ENCODE results near the gene TLE7. TPM values are rescaled to one million over a fixed set of nuclear protein-coding genes. Genes with fewer than 3 reads are reported as not detected.

Gene TLE7
- total RNA-seq, 1 experiment from 2014 or later: not detected

DNA sequence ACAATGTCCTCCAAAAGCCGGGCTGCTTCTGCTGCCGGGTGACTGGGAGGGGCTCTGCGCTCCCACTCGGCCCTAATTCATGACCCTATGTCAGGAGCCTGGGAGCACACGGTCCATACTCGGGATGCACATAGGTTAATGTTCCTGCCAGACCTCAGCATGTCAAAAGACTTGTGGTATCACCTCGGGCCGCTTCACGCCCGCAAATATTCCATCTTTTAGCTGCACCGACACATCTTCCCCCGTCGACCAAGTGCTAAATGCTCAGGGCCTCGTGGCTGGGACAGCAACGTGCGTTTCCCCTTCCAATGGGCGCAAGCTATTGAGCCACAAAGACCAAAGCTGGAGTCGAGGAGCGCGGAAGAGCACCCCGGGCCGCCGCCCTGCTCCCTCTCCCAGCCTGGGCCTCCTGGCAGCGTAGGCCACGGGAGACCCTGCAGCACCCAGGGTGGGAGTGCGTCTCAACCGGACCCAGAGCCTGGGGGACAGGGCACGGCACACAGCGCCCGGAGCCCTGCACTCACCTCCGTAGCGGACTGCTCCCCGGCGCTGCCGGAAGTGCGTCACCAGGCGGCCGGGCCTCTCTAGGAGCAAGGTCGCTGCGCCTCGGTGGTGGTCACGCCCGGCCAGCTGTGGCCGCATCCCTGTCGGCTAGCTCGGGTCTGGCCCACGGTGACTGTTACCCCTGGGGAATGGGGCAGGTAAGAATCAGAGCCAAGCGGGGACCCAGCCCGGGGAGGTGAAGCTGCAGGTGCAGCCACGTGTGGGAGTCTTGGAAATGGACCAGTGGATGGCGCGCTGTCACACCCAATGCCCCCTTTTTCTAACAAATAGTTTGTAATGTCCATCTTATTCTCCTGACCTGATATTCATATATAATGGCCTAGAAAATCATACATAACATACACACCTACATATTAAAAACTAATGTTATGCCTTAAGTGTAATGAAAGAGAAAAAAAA lies 20.1 kb upstream of the TLE7 start, which contains the start of gene ZNF23:
TSS of gene ZNF23 (minus strand) at position 562 of the 963 bp plus-strand sequence. CDS start 5,451 bp downstream, outside the sequence.
- TF ChIP-seq, protein P1, sequence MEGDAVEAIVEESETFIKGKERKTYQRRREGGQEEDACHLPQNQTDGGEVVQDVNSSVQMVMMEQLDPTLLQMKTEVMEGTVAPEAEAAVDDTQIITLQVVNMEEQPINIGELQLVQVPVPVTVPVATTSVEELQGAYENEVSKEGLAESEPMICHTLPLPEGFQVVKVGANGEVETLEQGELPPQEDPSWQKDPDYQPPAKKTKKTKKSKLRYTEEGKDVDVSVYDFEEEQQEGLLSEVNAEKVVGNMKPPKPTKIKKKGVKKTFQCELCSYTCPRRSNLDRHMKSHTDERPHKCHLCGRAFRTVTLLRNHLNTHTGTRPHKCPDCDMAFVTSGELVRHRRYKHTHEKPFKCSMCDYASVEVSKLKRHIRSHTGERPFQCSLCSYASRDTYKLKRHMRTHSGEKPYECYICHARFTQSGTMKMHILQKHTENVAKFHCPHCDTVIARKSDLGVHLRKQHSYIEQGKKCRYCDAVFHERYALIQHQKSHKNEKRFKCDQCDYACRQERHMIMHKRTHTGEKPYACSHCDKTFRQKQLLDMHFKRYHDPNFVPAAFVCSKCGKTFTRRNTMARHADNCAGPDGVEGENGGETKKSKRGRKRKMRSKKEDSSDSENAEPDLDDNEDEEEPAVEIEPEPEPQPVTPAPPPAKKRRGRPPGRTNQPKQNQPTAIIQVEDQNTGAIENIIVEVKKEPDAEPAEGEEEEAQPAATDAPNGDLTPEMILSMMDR (conservative IDR thresholded peaks at IDR 0.05): 0 out of 3 replicates have a peak, but pooled peaks have one; percentile 9
- Histone ChIP-seq H3K27me3 (ENCODE audit: insufficient read depth, low read length) (no peaks in the 10 kb centered on the region), H3K9me3 (ENCODE audit: control insufficient read depth, low read depth, low read length) (no peaks in the 10 kb centered on the region), H2BK5ac (ENCODE audit: insufficient read length, low read length) (no peak within 1 kb of the TSS), H2BK120ac (ENCODE audit: low read depth, low read length, poor library complexity, severe bottlenecking) (no peak within 1 kb of the TSS), H3K9ac (ENCODE audit: extremely low read depth, insufficient read length, low read length) (peak within 1 kb of the TSS; percentile 84), H2BK15ac (ENCODE audit: low read depth, low read length) (no peak within 1 kb of the TSS), H3K18ac (ENCODE audit: insufficient read length, low read depth, low read length) (peak within 1 kb of the TSS; percentile 88), H3K79me1 (ENCODE audit: insufficient read depth, low read depth, low read length, poor library complexity, severe bottlenecking) (no peaks in the 10 kb centered on the region), H4K5ac (ENCODE audit: insufficient read length, low read depth, low read length) (no peak within 1 kb of the TSS), H3K23me2 (ENCODE audit: insufficient read length, low read depth, low read length, poor library complexity, severe bottlenecking) (peaks cover 3% of the 10 kb centered on the region), H2AK5ac (ENCODE audit: insufficient read length, low read length) (no peak within 1 kb of the TSS), H2BK20ac (ENCODE audit: low read depth, low read length, poor library complexity, severe bottlenecking) (no peak within 1 kb of the TSS), H3K4me1 (ENCODE audit: insufficient read depth, low read length) (no peaks in the 10 kb centered on the region; the same call in 1 of the 2 replicates), H3K14ac (ENCODE audit: insufficient read depth, low read length) (peak within 1 kb of the TSS; percentile 83), H3K27ac (ENCODE audit: insufficient read length, low read depth, low read length) (no peak within 1 kb of the TSS), H3K4ac (ENCODE audit: low read depth, low read length) (no peak within 1 kb of the TSS), H3K23ac (ENCODE audit: insufficient read length, low read depth, low read length) (no peak within 1 kb of the TSS), H3K56ac (ENCODE audit: insufficient read length, low read depth, low read length) (no peak within 1 kb of the TSS), H4K20me1 (ENCODE audit: control insufficient read depth, insufficient read depth, insufficient read length) (no peaks in the 10 kb centered on the region), H4K8ac (replicated peaks; ENCODE audit: insufficient read length, low read depth, low read length) (no peak within 1 kb of the TSS), H3T11ph (ENCODE audit: low read length) (no peak within 1 kb of the TSS), H3K79me2 (ENCODE audit: insufficient read depth, low read length) (peaks cover 4% of the 10 kb centered on the region; the same call in 1 of the 2 replicates), H3K4me2 (ENCODE audit: insufficient read depth, insufficient read length, low read length) (peak within 1 kb of the TSS; percentile 84), H2BK12ac (ENCODE audit: insufficient read length, low read depth, low read length) (no peak within 1 kb of the TSS), H4K91ac (ENCODE audit: insufficient read length, low read depth, low read length) (no peak within 1 kb of the TSS), H2AFZ (ENCODE audit: low read length) (no peak within 1 kb of the TSS)
- Mint-ChIP-seq H3K9me3 (no peaks in the 10 kb centered on the region; a peak in 1 of 5 replicates), H3K4me3 (peak within 1 kb of the TSS; percentile 94 to 96), H3K4me1 (peaks cover 13 to 20% of the 10 kb centered on the region in 2 experiments), H3K27me3 (ENCODE audit: low read depth) (no peaks in the 10 kb centered on the region; the same call in 1 of the 2 replicates), H3K36me3 (ENCODE audit: insufficient read depth in 1 of 3, low read depth in 3 of 3) (no peaks in the 10 kb centered on the region), H3K27ac (peak within 1 kb of the TSS; percentile 79 to 98 (median 84); a peak in 6 of 7 replicates)
- no CpG with 5 or more reads among the region's 52 CpGs for WGBS (ENCODE audit: extremely low coverage, insufficient read length, low lambda C conversion rate)
- DNase-seq: peak; percentile 81
